Ovary (tissue), 3 donors: ENCODE results near the gene WWC1.

Experiments
- EP300 ChIP-seq: sonication (generic); formaldehyde crosslinking; IDR thresholded peaks from one replicate; pipeline ENCODE4 v1.6.1; 2017; ENCODE audit warnings: antibody characterized with exemption
- TF ChIP-seq, protein P1 (sequence below), 3 donors: fragments of 450-650 bp in 2 of 3; fragments of 200-600 bp in 1 of 3; IDR thresholded peaks; one replicate each; pipeline versions ENCODE4 v1.5.1 to v1.8.0; 2016 to 2022; ENCODE audit warnings: antibody characterized with exemption in 3 of 3, mild to moderate bottlenecking in 1 of 3
- donor health status: DM: no; HTN: no; CAD: no.

DNA sequence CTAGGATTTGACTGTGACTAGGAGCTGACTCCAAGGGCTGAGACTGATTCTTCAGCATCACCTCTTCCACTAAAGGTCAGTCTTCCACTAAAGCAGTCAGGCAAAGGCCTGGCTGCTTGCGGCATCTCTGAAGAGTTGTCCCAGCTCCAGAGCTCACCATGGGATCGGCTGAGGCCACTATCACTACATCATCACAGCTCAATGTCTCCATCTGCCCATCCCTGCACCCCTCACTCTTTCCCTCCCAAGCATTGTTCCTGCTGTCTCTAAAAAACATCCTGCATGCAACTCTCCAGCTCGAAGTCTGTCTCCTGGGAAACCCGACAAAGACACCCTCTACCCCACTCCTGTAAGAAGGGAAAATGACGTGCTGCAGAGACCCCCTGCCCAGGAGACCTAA, 15.5 kb upstream of the WWC1 start:
- no peak for TF ChIP-seq EP300
- TF ChIP-seq, protein P1, sequence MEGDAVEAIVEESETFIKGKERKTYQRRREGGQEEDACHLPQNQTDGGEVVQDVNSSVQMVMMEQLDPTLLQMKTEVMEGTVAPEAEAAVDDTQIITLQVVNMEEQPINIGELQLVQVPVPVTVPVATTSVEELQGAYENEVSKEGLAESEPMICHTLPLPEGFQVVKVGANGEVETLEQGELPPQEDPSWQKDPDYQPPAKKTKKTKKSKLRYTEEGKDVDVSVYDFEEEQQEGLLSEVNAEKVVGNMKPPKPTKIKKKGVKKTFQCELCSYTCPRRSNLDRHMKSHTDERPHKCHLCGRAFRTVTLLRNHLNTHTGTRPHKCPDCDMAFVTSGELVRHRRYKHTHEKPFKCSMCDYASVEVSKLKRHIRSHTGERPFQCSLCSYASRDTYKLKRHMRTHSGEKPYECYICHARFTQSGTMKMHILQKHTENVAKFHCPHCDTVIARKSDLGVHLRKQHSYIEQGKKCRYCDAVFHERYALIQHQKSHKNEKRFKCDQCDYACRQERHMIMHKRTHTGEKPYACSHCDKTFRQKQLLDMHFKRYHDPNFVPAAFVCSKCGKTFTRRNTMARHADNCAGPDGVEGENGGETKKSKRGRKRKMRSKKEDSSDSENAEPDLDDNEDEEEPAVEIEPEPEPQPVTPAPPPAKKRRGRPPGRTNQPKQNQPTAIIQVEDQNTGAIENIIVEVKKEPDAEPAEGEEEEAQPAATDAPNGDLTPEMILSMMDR (IDR thresholded peaks at IDR 0.05), result no peak
